ENCODE results near the gene C3orf70. TPM values are rescaled to one million over a fixed set of nuclear protein-coding genes. Genes with fewer than 3 reads are reported as not detected.

Gene C3orf70
- total RNA-seq, 2 experiments from 2014 or later = not detected

- H3K4me3 ChIP-seq (ENCODE audit: low read depth, low read length, poor library complexity, severe bottlenecking) = no peak overlapping the region
Observed at GRCh38 chr3:185153171-185153771, 411 bp upstream of the C3orf70 start.

GRCh38 chr3:185151964-185152409 lies 873 bp downstream of the C3orf70 start:
- Histone ChIP-seq H3K79me2 (ENCODE audit: insufficient read depth, low read depth, low read length) (no peaks in the 10 kb centered on the region), H3K9me3 (ENCODE audit: low read length) (no peaks in the 10 kb centered on the region), H3K4me3 (ENCODE audit: low read depth, low read length, poor library complexity, severe bottlenecking) (no peak overlapping the region), H3K4me2 (ENCODE audit: low read length) (no peak overlapping the region), H3K9me2 (ENCODE audit: insufficient read depth, low read length) (no peaks in the 10 kb centered on the region), H3K36me3 (ENCODE audit: insufficient read depth, low read length) (no peaks in the 10 kb centered on the region), H4K20me1 (ENCODE audit: insufficient read depth, low read length) (no peaks in the 10 kb centered on the region), H2AFZ (ENCODE audit: low read length) (no peak overlapping the region), H3K27ac (ENCODE audit: low read depth, low read length, poor library complexity, severe bottlenecking) (no peak overlapping the region), H3K4me1 (ENCODE audit: insufficient read depth, low read length, poor library complexity, severe bottlenecking) (no peaks in the 10 kb centered on the region)
- intact Hi-C loops (cut with micrococcal nuclease; ENCODE audit: unreplicated experiment) = no loop called here
- no peak for TF ChIP-seq EZH2phosphoT487 (IDR thresholded peaks at IDR 0.05; ENCODE audit: borderline replicate concordance, low read depth, low read length)
- no peak for TF ChIP-seq CTCF (conservative IDR thresholded peaks at IDR 0.05; ENCODE audit: low read length)
- POLR2A ChIA-PET = no interaction called here
- BruUV-seq (replicated peaks) = no TSS peak
- no peak for DNase-seq (ENCODE audit: low spot score)
- CTCF ChIA-PET (ENCODE audit: unreplicated experiment) = no interaction called here

More at GRCh38 chr3:185153171-185153771, 411 bp upstream of the C3orf70 start:
- Histone ChIP-seq H3K9me2 (ENCODE audit: insufficient read depth, low read length) (no peaks in the 10 kb centered on the region), H4K20me1 (ENCODE audit: insufficient read depth, low read length) (no peaks in the 10 kb centered on the region), H3K9me3 (ENCODE audit: low read length) (no peaks in the 10 kb centered on the region), H3K79me2 (ENCODE audit: insufficient read depth, low read depth, low read length) (no peaks in the 10 kb centered on the region), H3K4me1 (ENCODE audit: insufficient read depth, low read length, poor library complexity, severe bottlenecking) (no peaks in the 10 kb centered on the region), H2AFZ (ENCODE audit: low read length) (no peak overlapping the region), H3K27ac (ENCODE audit: low read depth, low read length, poor library complexity, severe bottlenecking) (no peak overlapping the region), H3K36me3 (ENCODE audit: insufficient read depth, low read length) (no peaks in the 10 kb centered on the region), H3K4me2 (ENCODE audit: low read length) (no peak overlapping the region)
- POLR2A ChIA-PET = interaction anchor here (0.7 kb wide), 1 partner anchor 217 kb away, joined by 3 read pairs; no protein-coding TSS in a partner anchor
- TF ChIP-seq EZH2phosphoT487 (IDR thresholded peaks at IDR 0.05; ENCODE audit: borderline replicate concordance, low read depth, low read length) = no peak
- TF ChIP-seq CTCF (conservative IDR thresholded peaks at IDR 0.05; ENCODE audit: low read length) = no peak
- no peak for DNase-seq (ENCODE audit: low spot score)
- no TSS peak for BruUV-seq (replicated peaks)
- CTCF ChIA-PET (ENCODE audit: unreplicated experiment) = no interaction called here
- intact Hi-C loops (cut with micrococcal nuclease; ENCODE audit: unreplicated experiment) = no loop called here

GRCh38 chr3:185151101-185151963 lies 1.5 kb downstream of the C3orf70 start:
- ChIA-PET POLR2A (no interaction called here), CTCF (ENCODE audit: unreplicated experiment) (no interaction called here)
- H3K9me3 ChIP-seq (ENCODE audit: low read length) = no peaks in the 10 kb centered on the region
- H3K9me2 ChIP-seq (ENCODE audit: insufficient read depth, low read length) = no peaks in the 10 kb centered on the region
- H3K4me2 ChIP-seq (ENCODE audit: low read length) = no peak overlapping the region
- no peaks in the 10 kb centered on the region for H3K36me3 ChIP-seq (ENCODE audit: insufficient read depth, low read length)
- H3K27ac ChIP-seq (ENCODE audit: low read depth, low read length, poor library complexity, severe bottlenecking) = no peak overlapping the region
- no peak for TF ChIP-seq CTCF (conservative IDR thresholded peaks at IDR 0.05; ENCODE audit: low read length)
- TF ChIP-seq EZH2phosphoT487 (IDR thresholded peaks at IDR 0.05; ENCODE audit: borderline replicate concordance, low read depth, low read length) = no peak
- H3K79me2 ChIP-seq (ENCODE audit: insufficient read depth, low read depth, low read length) = no peaks in the 10 kb centered on the region
- BruUV-seq (replicated peaks) = no TSS peak
- no peak overlapping the region for H2AFZ ChIP-seq (ENCODE audit: low read length)
- intact Hi-C loops (cut with micrococcal nuclease; ENCODE audit: unreplicated experiment) = no loop called here
- no peak overlapping the region for H3K4me3 ChIP-seq (ENCODE audit: low read depth, low read length, poor library complexity, severe bottlenecking)
- H3K4me1 ChIP-seq (ENCODE audit: insufficient read depth, low read length, poor library complexity, severe bottlenecking) = no peaks in the 10 kb centered on the region
- H4K20me1 ChIP-seq (ENCODE audit: insufficient read depth, low read length) = no peaks in the 10 kb centered on the region
- DNase-seq (ENCODE audit: low spot score) = no peak
